Dermis blood vessel endothelial cell (primary cell): Measurements from ENCODE around the gene COG4. TPM values are rescaled to one million over a fixed set of nuclear protein-coding genes. Genes with fewer than 3 reads are reported as not detected.
A peak's percentile ranks its signal among the peaks of the same experiment; 100 is the strongest.
"Not testable (repeated sequence)": the region's sequence is repeated elsewhere in the genome, so short reads cannot be mapped to it uniquely, and the experiment has no call there.

Experiments
- DNase-seq: peaks from one replicate; pipeline ENCODE4 v3.0.0; 2010
- total RNA-seq: library from RNA; depleted of rRNA; stranded (reverse); fragments of >200 nt; gene quantifications from 2 replicates; pipeline ENCODE4 v1.2.3, GENCODE V29; 2014

The COG4 gene
- total RNA-seq = 93.8 and 98.0 TPM in 2 replicates

GRCh38 chr16:70523076-70523742 is at the start of gene COG4:
TSS of gene COG4 (minus strand) at chr16:70523554. CDS start at chr16:70523543, 11 bp downstream.
- DNase-seq = peak; percentile 90

DNA sequence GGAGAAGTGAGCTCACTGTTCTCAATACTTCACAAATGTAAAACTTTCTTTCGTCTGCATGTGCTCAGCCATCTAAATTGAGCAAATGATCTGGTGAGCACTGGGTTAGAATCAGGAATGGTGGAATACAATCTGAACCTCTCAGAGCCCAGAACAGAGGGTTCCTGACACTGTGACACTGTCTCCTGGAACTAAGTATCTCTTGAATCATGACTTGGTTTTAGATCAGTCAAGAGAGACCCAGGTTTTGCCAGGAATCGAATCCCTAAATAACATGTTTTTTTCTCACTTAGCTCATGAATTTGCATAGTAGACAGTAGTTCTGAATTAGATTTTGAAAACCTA is 49.5 kb upstream of the COG4 start:
- DNase-seq = no peak

- DNase-seq = peak; percentile 67
These were observed 48.9 kb upstream of the COG4 start for GRCh38 chr16:70572050-70572925.

GRCh38 chr16:70571623-70572022 is 48.3 kb upstream of the COG4 start:
- peak; percentile 20 for DNase-seq

GRCh38 chr16:70570967-70571570 is 47.7 kb upstream of the COG4 start:
- no peak for DNase-seq

DNA sequence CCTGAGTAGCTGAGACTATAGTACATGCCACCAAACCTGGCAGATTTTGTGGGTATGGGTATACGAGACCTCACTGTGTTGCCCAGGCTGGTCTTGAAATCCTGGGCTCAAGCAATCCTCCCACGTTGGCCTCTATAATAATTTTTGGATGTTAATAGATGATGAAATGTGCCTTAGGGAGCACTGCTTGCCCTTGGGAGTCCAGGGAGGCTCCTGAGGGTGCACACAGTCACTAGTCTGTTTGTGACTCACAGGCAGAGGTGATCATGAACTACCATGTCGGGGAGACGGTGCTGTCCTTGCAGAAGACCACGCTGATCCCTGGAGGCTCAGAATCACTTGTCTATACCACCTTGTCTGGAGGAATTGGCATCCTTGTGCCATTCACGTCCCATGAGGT is 46.4 kb upstream of the COG4 start:
- DNase-seq = no peak

- no peak for DNase-seq
These were observed 45.4 kb upstream of the COG4 start for GRCh38 chr16:70568601-70569237.

GRCh38 chr16:70565053-70565452 is 41.7 kb upstream of the COG4 start:
- no peak for DNase-seq

DNA sequence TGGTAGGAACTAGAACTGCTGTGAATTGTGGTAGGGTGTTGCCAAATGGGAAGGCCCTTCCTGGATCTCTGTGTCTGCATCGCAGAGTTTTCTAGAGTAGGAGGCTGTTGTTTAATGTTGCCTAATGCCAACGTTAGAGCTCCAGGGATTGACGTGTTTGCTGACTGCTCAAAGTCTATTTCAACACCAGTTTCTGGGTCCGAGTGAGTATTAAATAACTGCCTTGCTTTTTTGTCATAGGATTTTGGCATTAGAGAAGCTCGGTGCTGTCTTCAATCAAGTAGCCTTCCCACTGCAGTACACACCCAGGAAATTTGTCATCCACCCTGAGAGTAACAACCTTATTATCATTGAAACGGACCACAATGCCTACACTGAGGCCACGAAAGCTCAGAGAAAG is 40.3 kb upstream of the COG4 start:
- no peak for DNase-seq

DNA sequence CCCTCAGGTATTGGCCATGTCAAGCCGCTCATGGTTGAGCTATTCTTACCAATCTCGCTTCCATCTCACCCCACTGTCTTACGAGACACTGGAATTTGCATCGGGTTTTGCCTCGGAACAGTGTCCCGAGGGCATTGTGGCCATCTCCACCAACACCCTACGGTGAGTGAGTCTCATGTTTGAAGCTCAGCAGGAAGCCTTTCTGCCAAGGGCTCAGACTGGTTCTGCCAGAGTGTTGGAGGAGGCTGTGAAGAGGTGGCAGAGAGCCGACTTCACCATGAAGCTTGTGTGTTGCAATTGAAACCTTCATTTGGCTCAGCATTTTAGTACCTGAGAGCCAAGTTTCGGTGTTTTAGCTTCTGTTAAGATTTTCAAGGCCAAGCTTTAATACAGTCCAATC is 38.3 kb upstream of the COG4 start:
- no peak for DNase-seq

- no peak for DNase-seq
These were observed 32.7 kb upstream of the COG4 start for GRCh38 chr16:70556063-70556462.

GRCh38 chr16:70553645-70554044 is 30.3 kb upstream of the COG4 start:
- no peak for DNase-seq

- DNase-seq = no peak
These were observed 29.3 kb upstream of the COG4 start for GRCh38 chr16:70552675-70553074.

DNA sequence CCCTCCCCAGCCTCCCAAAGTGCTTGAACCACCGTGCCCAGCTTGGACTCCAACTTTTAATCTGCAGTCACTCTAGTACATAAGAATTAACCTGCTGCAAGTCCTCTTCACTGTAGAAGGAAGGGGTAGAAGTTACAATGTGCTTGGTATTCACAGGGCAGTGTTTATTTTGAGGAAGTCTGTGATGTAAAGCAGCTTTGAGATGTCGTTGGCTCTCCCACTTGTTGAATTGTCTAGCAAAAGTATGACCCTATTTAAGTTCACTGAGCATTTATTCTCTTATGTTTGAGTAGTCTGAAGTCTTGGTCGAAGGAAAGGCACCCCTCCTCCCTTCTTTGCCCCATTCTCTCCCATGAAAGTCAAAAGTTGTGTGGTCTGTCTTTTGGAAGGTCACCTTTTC is 28.4 kb upstream of the COG4 start:
- DNase-seq = no peak

DNA sequence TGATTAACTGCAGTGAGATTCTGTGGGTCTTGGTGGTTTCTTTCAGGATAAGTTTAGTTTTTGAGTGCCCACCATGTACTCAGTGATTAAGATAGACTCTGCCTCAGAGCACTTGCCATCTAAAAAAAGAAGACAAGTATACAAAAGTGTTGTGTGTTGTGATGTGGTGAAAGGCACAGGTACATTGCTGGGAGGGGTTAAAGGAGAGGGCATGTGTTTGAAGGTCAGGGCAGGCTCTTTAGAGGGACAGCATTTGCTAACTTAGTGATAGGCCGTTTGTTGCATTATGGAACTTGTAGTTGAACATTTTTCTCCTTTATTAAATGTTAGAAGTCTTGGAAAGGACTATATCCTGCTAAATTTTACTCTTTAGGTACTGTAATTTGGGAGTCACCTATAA is 26.7 kb upstream of the COG4 start:
- no peak for DNase-seq

GRCh38 chr16:70548936-70549335 is 25.6 kb upstream of the COG4 start:
- DNase-seq = no peak

GRCh38 chr16:70544548-70544947 is 21.2 kb upstream of the COG4 start:
- no peak for DNase-seq

DNA sequence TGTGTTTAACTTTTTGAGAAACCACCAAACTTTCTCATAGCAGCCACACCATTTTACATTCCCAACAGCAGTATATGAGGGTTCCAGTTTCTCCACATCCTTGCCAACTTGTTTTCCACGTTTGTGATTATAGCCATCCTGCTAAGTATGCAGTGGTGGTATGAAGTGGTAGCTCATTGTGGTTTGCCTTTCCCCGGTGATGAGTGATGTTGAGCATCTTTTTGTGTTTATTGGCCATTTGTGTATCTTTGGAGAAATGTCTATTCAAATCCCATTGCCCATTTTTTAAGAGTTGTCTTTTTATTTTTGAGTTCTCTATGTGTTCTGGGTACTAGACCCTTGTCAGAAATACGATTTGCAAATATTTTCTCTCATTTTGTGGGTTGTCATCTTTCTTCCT is 17.6 kb upstream of the COG4 start:
- no peak for DNase-seq

DNA sequence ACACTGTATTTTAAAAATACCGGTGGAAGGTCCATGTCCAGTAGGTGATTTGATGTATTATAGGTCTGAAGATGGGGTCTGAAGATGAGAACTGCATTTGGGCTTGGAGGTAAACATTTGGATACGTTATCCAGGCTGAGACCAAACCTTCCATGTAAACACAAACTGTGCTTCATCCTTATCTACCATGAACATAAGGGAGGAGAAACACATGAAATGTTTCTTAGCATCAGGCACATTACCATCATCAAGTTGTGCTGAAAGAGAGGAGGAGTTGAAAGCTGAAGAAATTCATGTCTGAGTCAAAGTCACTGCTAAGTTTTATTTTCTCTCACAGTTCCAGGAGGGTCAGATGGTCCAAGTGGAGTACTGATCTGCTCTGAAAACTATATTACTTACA is 11.6 kb upstream of the COG4 start:
- no peak for DNase-seq

DNA sequence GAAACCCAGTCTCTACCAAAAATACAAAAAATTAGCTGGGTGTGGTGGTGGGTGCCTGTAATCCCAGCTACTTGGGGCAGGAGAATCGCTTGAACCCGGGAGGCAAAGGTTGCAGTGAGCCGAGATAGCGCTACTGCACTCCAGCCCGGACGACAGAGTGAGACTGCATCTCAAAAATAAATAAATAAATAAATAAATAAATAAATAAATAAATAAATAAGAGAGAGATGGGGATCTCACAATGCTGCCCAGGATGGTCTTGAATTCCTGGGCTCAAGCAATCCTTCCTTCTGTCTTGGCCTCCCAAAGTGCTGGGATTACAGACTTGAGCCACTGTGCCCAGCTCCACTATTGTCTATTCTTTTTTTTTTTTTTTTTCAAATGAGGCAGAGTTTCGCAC is 6.6 kb upstream of the COG4 start:
- DNase-seq = not testable (repeated sequence)

DNA sequence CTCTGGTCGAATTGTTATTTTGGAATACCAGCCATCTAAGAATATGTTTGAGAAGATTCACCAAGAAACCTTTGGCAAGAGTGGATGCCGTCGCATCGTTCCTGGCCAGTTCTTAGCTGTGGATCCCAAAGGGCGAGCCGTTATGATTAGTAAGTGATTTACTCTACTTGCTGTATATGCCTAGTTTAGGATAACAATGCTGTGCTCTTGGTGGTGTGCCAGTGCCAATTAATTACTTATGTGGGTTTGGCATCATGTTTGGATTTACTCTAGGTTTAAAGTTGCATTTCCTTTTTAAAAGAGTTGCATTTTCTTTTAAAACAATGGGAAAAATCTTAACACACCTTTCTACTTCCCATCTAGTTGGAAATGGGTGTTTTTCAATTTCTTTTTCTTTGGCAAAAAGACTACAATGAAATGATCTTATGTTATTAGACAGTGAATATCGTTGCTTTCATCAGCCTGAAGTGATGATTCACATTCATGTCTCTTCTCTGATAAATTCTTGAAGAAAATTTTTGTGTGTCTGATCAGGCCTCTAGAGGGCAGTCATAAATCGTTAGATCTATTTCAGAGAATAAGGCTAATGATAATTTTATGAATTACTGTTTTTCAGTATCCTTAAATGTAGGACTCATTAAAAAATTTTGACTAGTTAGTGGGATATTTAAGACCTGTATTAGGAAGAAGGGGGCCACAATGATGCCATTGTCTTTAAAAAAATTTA is 5.9 kb upstream of the COG4 start:
- peak; percentile 73 for DNase-seq

- no peak for DNase-seq
These were observed 4.1 kb upstream of the COG4 start for GRCh38 chr16:70527315-70527996.
